Body of pancreas (tissue), 4 donors: ENCODE results near the gene EPC2.

Source experiments
- CTCF ChIP-seq, 7 experiments: fragments of 450-650 bp in 4 of 7; fragments of 200-600 bp in 3 of 7; sonication (generic) in 3 of 7; IDR thresholded peaks; one replicate each; pipeline ENCODE4 v1.5.1; 2016 to 2019; ENCODE audit warnings: antibody characterized with exemption in 7 of 7
- POLR2A ChIP-seq, 3 donors: fragments of 450-650 bp; IDR thresholded peaks; one replicate each; pipeline ENCODE4 v1.6.1; 2016; ENCODE audit warnings: antibody characterized with exemption in 3 of 3, mild to moderate bottlenecking in 2 of 3

GRCh38 chr2:148730085-148730484 is 85.5 kb downstream of the EPC2 start:
- TF ChIP-seq CTCF (IDR thresholded peaks at IDR 0.05): no peak
- no peak for TF ChIP-seq POLR2A (IDR thresholded peaks at IDR 0.05)
